GM21447 (cell line): ENCODE measurements around the gene ABTB1.
"Not testable (repeated sequence)": the region's sequence is repeated elsewhere in the genome, so short reads cannot be mapped to it uniquely, and the experiment has no call there.

ENCODE experiments used
- ATAC-seq: cut with Tn5 transposase; IDR thresholded peaks from one replicate; pipeline ENCODE4 v1.9.1; 2021; ENCODE audit not compliant: unreplicated experiment

ABTB1 gene

GRCh38 chr3:127702151-127702578 lies 29.4 kb downstream of the ABTB1 start:
- no peak for ATAC-seq

DNA sequence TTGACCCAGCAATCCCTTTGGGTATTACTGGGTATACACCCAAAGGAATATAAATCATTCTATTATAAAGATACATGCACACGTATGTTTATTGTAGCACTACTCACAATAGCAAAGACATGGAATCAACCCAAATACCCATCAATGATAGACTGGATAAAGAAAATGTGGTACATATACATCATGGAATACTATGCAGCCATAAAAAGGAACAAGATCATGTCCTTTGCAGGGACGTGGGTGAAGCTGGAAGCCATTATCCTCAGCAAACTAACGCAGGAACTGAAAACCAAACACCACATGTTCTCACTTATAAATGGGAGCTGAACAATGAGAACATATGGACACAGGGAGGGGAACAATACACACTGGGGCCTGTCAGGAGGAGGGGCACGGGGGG lies 32.1 kb downstream of the ABTB1 start:
- not testable (repeated sequence) for ATAC-seq

DNA sequence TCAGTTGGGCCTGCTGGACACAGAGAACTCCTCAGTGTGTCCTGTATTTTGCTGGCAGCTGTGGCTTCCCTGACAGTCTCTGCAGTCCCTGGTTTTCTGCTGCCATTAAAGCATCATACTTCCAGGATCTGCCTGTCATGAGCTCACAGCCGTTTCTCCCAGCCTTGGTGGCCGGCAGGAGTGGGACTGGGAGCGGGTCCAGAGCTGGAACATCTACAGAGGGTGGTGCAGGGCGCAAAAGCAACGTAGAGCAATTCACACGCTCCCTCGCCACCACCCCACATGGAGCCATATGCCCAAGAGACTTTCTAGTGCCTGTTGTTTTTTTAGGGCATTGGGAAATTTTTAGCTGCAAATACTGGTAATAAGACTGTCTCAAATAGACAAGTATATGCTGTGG lies 33.6 kb downstream of the ABTB1 start:
- no peak for ATAC-seq

GRCh38 chr3:127706785-127707351 lies 34.1 kb downstream of the ABTB1 start:
- ATAC-seq, result no peak

GRCh38 chr3:127707851-127708411 lies 35.2 kb downstream of the ABTB1 start:
- ATAC-seq, result no peak

GRCh38 chr3:127708837-127709236 lies 36.1 kb downstream of the ABTB1 start:
- no peak for ATAC-seq

- no peak for ATAC-seq
These were observed 36.7 kb downstream of the ABTB1 start for GRCh38 chr3:127709320-127710060.

- no peak for ATAC-seq
These were observed 37.6 kb downstream of the ABTB1 start for GRCh38 chr3:127710155-127710941.

DNA sequence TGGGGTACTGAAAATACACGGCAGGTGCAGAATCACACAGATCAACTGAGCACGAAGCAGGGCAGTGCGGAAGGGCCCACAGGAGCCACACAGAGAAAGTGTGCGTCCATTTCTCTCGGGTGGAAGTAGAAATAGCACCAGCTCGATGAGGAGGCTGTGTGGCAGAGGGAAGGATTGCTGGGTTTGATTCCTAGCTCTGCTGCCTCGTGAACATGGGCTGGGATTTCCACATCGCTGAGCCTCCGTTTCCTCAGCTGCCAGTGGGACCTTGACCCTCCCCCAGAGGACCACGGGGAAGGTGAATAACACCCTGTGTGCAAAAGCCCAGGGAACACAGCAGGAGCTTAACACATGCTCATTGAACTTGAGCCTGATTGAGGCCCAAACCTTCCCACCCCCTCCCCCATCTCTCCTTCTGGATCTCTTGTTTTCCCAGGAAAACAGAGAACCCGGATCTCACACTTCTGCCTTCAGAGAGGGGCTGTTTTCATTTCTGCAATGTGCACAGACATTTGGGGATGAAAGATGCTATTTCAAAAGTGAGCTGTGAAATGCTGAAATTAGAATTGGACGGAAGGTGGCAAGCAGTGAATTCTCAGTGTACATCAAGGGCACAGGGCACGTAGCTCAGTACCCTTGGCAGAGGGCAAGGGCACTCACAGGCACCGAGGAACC lies 38.4 kb downstream of the ABTB1 start:
- no peak for ATAC-seq

- ATAC-seq, result no peak
These were observed 39.1 kb downstream of the ABTB1 start for GRCh38 chr3:127711896-127712295.

- ATAC-seq, result no peak
These were observed 39.7 kb downstream of the ABTB1 start for GRCh38 chr3:127712461-127712860.

DNA sequence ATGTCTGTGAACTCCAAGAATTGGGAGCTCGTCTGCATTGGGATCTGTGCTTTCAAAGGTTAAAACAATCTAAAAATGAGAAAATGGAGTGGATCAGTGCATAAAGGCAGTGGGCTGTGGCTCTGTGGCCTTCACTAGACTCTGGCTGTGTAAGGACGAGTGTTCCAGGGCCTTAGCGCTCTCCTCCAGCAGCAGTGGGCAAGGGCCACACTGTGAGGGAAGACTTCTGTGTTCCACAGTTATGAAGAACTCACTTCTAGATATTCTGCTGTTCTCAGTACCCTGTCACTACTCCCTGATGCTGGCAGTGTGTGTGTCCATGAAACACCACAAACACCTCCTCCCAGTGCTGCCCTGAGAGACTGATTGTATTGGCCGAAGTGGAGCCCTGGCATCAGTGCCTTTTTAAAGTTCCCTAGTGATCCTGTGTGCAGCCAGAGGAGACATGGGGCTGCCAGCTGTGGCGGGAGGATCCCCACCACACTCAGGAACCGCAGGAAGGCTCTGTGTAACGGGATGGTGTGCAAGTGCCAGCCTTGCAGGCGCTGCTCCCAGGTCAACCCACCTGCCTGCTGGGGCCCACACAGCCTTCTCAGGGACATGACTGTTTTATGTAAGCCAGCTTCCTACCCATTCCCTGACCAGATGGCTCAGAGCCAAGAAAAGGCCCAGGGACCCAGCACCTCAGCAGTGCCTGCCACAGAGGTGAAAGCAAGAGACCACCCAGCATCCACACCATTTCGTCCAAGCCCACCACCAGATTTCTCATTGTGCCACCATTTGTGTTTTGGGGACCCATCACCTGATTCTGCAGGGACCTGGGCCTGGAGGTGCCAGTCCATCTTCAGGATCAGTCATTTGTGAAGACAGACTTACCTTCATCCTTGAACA lies 40.4 kb downstream of the ABTB1 start:
- ATAC-seq, result no peak

GRCh38 chr3:127714125-127714571 lies 41.4 kb downstream of the ABTB1 start:
- no peak for ATAC-seq

DNA sequence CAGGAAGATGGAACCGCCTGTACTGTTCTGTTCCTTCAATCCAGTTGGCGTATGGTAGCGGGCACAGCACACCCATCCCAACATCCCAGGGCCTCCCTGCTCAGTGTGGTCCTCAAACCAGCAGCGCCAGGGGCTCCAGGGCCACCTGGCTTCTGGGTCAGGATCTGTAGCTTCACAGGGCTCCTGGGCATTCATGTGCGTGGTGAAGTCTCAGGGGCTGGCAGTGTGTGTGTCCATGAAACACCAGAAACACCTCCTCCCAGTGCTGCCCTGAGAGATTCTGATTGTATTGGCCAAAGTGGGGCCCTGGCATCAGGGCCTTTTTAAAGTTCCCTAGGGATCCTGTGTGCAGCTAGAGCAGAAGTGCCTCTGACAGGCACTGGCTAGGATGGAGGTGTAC lies 42.1 kb downstream of the ABTB1 start:
- no peak for ATAC-seq

GRCh38 chr3:127715532-127715931 lies 42.8 kb downstream of the ABTB1 start:
- ATAC-seq, result no peak

GRCh38 chr3:127716384-127716783 lies 43.6 kb downstream of the ABTB1 start:
- ATAC-seq, result no peak

GRCh38 chr3:127717357-127718244 lies 44.8 kb downstream of the ABTB1 start:
- no peak for ATAC-seq

- ATAC-seq, result no peak
These were observed 45.6 kb downstream of the ABTB1 start for GRCh38 chr3:127718245-127718915.

GRCh38 chr3:127718916-127719290 lies 46.2 kb downstream of the ABTB1 start:
- no peak for ATAC-seq
